Adipose tissue (tissue), 3 donors: ENCODE data around the gene C2orf76. TPM values are rescaled to one million over a fixed set of nuclear protein-coding genes. Genes with fewer than 3 reads are reported as not detected.
"Not testable (repeated sequence)": the region's sequence is repeated elsewhere in the genome, so short reads cannot be mapped to it uniquely, and the experiment has no call there.

Experiments
- H3K27ac ChIP-seq: one replicate; pipeline ENCODE4 v1.5.1; 2013; ENCODE audit warnings: low read depth, low read length
- WGBS, 3 donors: extraction: QIAGEN DNeasy Blood & Tissue Kit; methylation state at CpG; one replicate each; pipeline ENCODE4 v1.1.7; 2013; 5-methylcytosine and 5-hydroxymethylcytosine counted together
- polyA plus RNA-seq, 3 donors: library from polyadenylated mRNA; stranded (reverse); fragments of 200-250 nt; gene quantifications; one replicate each; pipeline ENCODE4 v1.2.3, GENCODE V29; 2013
- donor health status: healthy with polysubstance abuse.
- donor health status: Bipolar disorder and iron deficiency.
- donor health status: healthy.

Gene C2orf76
- polyA plus RNA-seq, 3 donors: 10.8 to 31.9 (median 19.3) TPM

DNA sequence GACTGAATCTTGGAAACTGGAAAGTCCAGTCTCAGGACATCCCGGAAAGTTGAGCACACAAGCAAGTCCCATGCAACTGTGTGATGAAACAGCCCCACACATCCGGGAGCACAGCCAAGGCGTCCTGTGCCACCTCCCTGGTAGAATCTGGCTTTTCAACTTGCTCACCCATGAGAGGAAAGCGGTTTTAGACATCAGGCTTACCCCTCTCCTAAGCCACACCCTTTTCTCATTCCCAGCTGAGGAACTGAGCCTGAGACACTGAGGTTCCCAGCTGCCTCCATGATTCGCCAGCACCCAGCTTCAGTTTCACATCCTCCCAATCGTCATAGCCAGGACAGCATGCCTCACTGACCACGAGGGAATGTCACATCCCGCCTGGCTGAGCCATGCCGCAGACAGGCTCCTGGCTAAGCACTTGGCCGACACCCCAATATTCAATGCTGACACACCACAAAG, 82.7 kb downstream of the C2orf76 start:
- WGBS, 3 donors: 42 to 72% (median 49%) methylated on average over 10 of the region's 10 CpGs
- H3K27ac ChIP-seq: no peak overlapping the region

GRCh38 chr2:119282996-119283511, 83.6 kb downstream of the C2orf76 start:
- 59 to 88% (median 72%) methylated on average over 3 to 4 of the region's 4 CpGs for WGBS, 3 donors
- no peak overlapping the region for H3K27ac ChIP-seq

- no peak overlapping the region for H3K27ac ChIP-seq
- WGBS, 3 donors: 64 to 75% (median 74%) methylated on average over 21 of the region's 21 CpGs
Measured at GRCh38 chr2:119282146-119282995, 84.3 kb downstream of the C2orf76 start.

DNA sequence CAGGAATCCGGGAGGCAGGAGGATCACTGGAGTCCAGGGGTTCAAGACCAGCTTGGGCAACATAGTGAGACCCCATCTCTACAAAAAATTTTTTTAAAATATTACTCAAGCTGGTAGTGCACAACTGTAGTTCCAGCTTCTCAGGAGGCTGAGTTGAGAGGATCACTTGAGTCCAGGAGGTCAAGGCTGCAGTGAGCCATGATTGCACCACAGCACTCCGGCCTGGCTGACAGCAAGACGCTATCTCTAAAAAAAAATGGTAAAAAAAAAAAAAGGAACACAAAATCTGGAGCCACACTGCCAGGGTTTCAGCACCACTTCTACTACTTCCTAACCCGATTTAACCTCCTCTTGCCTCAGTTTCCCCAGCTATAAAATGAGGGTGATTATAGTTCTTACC, 86.0 kb downstream of the C2orf76 start:
- no peak overlapping the region for H3K27ac ChIP-seq
- WGBS, 3 donors: 54 to 66% (median 57%) methylated on average over 4 of the region's 4 CpGs

DNA sequence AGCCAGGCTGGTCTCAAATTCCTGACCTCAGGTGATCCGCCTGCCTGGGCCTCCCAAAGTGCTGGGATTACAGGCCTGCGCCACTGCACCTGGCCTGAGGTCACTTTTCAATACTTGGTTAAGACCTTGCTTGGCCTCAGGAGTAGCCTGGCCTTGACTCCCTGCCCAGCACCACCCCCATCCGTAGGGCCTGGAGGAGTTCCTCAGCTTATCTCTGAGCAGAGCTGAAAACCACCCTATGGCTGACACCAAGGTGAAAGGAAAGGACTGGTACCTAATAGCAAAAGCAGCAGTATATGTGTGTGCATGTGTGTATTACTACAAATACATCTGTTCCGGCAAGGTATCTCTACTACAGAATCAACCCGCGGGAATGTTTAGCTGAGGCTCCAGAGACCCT, 87.0 kb downstream of the C2orf76 start:
- 80 to 92% (median 90%) methylated on average over 6 of the region's 6 CpGs for WGBS, 3 donors
- H3K27ac ChIP-seq: no peak overlapping the region

- WGBS, 3 donors: 78 to 87% (median 86%) methylated on average over 6 of the region's 6 CpGs
- H3K27ac ChIP-seq: no peak overlapping the region
Measured at GRCh38 chr2:119278946-119279345, 87.7 kb downstream of the C2orf76 start.

GRCh38 chr2:119278385-119278784, 88.2 kb downstream of the C2orf76 start:
- WGBS, 3 donors: 82 to 93% (median 92%) methylated on average over 2 of the region's 2 CpGs
- H3K27ac ChIP-seq: not testable (repeated sequence)

GRCh38 chr2:119276864-119277263, 89.8 kb downstream of the C2orf76 start:
- 67 to 73% (median 69%) methylated on average over 8 of the region's 8 CpGs for WGBS, 3 donors
- no peak overlapping the region for H3K27ac ChIP-seq

DNA sequence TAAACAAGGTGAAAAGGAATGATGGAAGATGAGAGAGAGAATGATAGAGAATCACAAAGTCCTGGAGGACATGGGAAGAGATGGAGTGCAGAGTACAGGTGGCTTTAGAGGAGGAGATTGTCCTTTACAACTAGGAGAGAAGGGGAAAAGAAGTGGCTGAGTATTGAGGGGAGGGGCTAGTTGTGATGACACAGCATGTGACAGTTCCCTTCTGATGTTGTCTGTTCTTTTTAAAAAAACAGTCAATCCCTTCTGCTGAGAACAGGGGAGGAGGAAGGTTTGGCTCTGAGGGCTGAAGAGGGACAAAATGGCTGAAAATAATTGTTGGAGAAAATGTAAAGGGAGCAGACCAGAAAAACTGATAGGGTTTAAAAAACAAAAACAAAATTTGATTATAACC, 99.0 kb downstream of the C2orf76 start:
- no peak overlapping the region for H3K27ac ChIP-seq

DNA sequence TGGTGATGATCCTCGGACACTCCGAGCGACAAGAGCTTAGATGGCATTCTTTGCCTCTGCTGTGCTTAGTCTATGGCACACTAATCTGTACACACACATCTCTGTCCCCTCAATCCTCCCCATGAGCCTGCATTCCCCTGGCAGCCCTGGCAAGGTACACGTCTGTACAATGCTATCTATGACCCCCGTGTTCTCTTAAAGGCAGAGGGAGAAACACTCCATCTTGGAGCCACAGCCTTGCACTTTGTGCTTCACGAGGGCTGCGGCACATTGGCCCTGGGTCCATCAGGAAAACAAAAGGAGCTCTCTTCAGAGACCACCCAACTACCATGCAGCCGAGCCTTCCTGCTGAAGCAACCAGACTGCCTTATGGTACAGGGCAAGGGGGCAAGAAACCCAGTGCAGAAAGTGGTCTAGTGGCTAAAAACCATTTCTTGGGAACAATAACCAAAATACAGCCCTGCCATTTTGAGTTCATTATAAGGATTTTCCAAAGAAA, 100.5 kb downstream of the C2orf76 start:
- no peak overlapping the region for H3K27ac ChIP-seq
- 90 to 95% (median 93%) methylated on average over 8 of the region's 8 CpGs for WGBS, 3 donors

DNA sequence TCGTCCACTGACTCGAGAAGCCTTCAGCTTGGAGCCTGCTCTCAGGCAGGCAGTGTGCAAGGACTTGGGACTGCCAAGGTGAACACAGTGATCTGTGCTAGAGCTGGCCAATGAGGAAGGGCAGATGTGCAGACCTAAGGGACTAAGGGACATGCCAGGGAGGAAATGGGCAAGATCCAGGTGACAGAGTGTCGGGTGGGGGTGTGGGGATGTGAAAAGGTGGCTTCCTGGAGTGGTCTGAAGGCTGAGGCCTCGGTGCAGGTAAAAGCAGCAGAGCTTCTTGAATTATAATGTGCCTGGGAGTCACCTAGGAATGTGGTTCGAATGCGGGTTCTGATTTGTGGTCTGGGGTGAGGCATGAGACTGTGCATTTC, 101.0 kb downstream of the C2orf76 start:
- 92 to 94% (median 94%) methylated on average over 6 of the region's 6 CpGs for WGBS, 3 donors
- H3K27ac ChIP-seq: no peak overlapping the region

- WGBS, 3 donors: 60 to 65% (median 63%) methylated on average over 13 of the region's 13 CpGs
- H3K27ac ChIP-seq: no peak overlapping the region
Measured at GRCh38 chr2:119264781-119265692, 101.6 kb downstream of the C2orf76 start.

DNA sequence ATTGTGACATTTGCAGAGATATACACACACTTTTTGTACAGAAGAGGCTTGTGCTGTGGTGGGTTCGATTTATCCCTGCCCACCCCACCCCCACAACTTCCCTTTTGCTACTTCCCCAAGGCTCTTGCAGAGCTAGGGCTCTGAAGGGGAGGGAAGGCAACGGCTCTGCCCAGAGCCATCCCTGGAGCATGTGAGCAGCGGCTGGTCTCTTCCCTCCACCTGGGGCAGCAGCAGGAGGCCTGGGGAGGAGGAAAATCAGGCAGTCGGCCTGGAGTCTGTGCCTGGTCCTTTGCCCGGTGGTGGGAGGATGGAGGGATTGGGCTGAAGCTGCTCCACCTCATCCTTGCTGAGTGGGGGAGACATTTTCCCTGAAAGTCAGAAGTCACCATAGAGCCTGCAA, 103.0 kb downstream of the C2orf76 start:
- H3K27ac ChIP-seq: no peak overlapping the region
- 50 to 54% (median 50%) methylated on average over 5 of the region's 5 CpGs for WGBS, 3 donors

GRCh38 chr2:119263025-119263424, 103.6 kb downstream of the C2orf76 start:
- 92 to 95% (median 92%) methylated on average over 23 of the region's 23 CpGs for WGBS, 3 donors
- no peak overlapping the region for H3K27ac ChIP-seq

DNA sequence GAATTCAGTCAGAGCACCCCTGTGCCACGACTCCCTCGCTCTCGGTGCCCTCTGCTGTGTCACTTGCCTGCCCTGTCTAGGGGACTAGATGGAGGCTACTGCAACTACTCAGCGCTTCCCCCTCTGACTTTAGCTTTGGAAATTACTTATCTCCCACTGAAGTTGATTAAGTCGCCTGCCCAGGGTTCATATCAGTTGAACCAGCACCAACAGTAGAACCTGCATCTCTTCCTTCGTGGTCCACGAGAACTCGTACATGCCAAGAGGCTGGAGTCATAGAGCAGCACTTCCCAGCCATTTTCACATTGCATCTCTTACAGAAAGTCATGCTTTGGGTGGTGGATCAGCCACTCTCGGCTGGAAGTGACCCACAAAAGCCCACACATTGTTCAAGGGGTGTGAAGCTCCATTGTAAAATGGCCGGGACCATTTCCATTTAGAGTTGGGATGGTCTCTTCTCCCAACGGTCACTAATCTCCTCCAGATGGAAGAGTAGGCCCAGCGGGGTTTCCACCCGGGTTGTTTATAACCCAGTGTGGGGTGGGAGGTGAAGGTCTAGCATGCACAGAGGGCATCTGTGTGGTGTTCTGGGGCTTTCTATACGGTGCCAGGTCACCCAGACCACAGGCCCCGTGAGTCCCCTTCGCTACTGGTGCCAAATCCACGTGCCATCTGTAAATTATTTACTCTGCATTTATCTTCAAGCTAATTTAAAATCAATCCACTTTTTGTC, 105.0 kb downstream of the C2orf76 start:
- no peak overlapping the region for H3K27ac ChIP-seq
- 72 to 91% (median 90%) methylated on average over 17 of the region's 17 CpGs for WGBS, 3 donors

GRCh38 chr2:119260646-119261492, 105.8 kb downstream of the C2orf76 start:
- no peak overlapping the region for H3K27ac ChIP-seq
- 69 to 82% (median 72%) methylated on average over 11 of the region's 11 CpGs for WGBS, 3 donors

DNA sequence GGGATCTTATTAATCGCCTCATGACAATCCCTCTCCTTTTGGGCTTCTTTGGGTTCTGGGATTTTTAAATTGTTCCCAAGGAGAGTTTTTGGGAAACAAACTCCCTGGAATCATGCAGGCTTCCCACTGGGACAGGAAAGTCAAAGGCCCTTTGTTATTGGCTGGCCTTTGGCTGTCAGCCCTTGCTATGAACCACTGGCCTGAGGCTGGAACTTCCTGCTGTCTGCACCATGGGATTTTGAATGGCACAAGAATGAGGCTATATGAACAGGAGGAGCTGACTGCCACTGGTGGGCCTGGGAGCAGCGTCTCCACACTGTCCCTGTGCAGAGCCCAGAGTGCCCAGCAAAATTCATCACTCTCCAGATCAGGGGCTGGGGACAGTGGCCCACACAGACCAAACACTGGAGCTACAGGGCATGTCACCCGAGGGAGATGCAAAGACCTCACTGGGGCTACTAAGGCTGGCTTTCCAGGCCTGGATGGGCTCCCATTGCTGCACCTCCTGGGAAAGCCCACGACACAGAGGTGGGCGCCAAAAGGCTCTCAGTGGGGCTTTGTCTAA, 107.3 kb downstream of the C2orf76 start:
- H3K27ac ChIP-seq: no peak overlapping the region
- WGBS, 3 donors: 73 to 87% (median 85%) methylated on average over 5 of the region's 5 CpGs
